H1 (cell line): ENCODE results near the gene GARNL3.

ENCODE experiments used
- ASH2L ChIP-seq: fragments of 200-600, 300-600 bp; sonication (generic); IDR thresholded peaks from one replicate; pipeline ENCODE4 v1.7.1; 2017; ENCODE audit warnings: low read length
- BCL11A ChIP-seq, 2 experiments: IDR thresholded peaks; one replicate each; pipeline ENCODE4 v1.6.1; 2011; ENCODE audit warnings: low read depth in 2 of 2, low read length in 2 of 2, mild to moderate bottlenecking in 2 of 2
- CEBPB ChIP-seq: IDR thresholded peaks from 2 replicates; pipeline ENCODE4 v1.6.1; 2012; ENCODE audit warnings: low read depth, low read length
- POLR2A ChIP-seq, 2 experiments: IDR thresholded peaks; 1 replicate in 1 of 2; 2 replicates in 1 of 2; pipeline ENCODE4 v1.6.1; 2011; ENCODE audit warnings: low read depth in 2 of 2, low read length in 2 of 2, mild to moderate bottlenecking in 2 of 2; ENCODE audit errors: control extremely low read depth in 1 of 2
- TCF12 ChIP-seq: IDR thresholded peaks from 2 replicates; pipeline ENCODE4 v1.6.1; 2011; ENCODE audit warnings: low read depth, mild to moderate bottlenecking, low read length
- TF ChIP-seq, protein P1 (sequence below), 3 experiments: IDR thresholded peaks; 1 replicate in 2 of 3; 2 replicates in 1 of 3; pipeline versions ENCODE4 v1.5.1 to v1.6.1; 2011; ENCODE audit warnings: low read length in 3 of 3, mild to moderate bottlenecking in 3 of 3, inconsistent platforms in 2 of 3, low read depth in 1 of 3, moderate library complexity in 1 of 3; ENCODE audit not compliant: insufficient read depth in 1 of 3; ENCODE audit errors: control extremely low read depth in 1 of 3

DNA sequence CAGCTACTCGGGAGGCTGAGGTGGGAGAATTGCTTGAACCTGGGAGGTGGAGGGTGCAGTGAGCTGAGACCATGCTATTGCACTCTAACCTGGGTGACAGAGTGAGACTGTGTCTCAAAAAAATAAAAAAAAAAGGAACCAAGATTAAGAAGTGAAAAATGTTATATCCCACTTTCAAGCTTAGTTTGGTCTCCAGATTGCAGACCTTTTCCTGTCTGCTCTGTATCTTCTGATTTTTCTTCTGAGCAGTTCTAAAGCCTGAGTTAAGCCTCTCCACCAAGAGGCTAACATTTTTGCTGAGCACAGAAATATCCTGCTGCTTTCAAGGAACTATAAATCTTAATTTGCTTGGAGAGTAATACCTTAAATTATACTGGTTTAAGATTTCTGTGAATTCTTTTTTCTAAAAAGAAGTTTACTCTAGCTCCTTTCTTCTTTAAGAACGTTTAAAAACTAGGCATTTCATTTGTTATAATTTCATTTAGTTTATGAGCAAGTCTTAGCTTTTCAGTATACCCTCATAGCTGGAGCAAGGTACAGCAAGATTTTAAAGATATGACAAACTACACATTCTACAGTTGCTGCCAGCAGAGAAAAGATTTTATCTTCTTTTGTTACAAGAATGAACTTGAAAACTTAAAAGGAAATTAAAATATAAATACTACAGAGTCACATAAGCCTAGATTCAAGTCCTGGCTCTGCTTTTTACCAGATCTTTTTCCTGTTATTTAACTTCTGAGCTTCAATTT is 55.0 kb downstream of the GARNL3 start:
- TF ChIP-seq, protein P1, sequence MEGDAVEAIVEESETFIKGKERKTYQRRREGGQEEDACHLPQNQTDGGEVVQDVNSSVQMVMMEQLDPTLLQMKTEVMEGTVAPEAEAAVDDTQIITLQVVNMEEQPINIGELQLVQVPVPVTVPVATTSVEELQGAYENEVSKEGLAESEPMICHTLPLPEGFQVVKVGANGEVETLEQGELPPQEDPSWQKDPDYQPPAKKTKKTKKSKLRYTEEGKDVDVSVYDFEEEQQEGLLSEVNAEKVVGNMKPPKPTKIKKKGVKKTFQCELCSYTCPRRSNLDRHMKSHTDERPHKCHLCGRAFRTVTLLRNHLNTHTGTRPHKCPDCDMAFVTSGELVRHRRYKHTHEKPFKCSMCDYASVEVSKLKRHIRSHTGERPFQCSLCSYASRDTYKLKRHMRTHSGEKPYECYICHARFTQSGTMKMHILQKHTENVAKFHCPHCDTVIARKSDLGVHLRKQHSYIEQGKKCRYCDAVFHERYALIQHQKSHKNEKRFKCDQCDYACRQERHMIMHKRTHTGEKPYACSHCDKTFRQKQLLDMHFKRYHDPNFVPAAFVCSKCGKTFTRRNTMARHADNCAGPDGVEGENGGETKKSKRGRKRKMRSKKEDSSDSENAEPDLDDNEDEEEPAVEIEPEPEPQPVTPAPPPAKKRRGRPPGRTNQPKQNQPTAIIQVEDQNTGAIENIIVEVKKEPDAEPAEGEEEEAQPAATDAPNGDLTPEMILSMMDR (IDR thresholded peaks at IDR 0.05; ENCODE audit: control extremely low read depth in 1 of 3, insufficient read depth in 1 of 3, low read depth in 1 of 3, low read length in 3 of 3) = no peak
- TF ChIP-seq CEBPB (no peak), TCF12 (no peak), BCL11A (IDR thresholded peaks at IDR 0.05; ENCODE audit: low read depth in 2 of 2, low read length in 2 of 2) (no peak), ASH2L (no peak), POLR2A (IDR thresholded peaks at IDR 0.05; ENCODE audit: control extremely low read depth in 1 of 2, low read depth in 2 of 2, low read length in 2 of 2) (no peak)
